NCI-H1092 (cell line): Measurements from ENCODE around the gene ACP2.
"Not testable (repeated sequence)": the region's sequence is repeated elsewhere in the genome, so short reads cannot be mapped to it uniquely, and the experiment has no call there.

Experiments
- DNase-seq: peaks from one replicate; lab custom pipeline; 2025; lab: John Stamatoyannopoulos, UW

ACP2 gene

DNA sequence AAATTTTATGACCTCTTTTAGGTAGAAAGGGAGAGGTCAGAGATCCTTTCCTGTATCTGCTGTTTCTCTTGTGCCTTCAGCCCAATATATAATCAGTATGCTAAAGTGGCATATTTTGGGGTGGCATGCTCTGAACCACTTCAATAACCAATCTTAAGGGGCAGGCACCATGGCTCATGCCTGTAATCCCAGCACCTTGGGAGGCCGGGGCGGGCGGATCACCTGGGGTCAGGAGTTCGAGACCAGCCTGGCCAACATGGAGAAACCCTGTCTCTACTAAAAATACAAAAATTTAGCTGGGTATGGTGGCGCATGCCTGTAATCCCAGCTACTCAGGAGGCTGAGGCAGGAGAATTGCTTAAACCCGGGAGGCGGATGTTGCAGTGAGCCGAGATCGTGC lies 50.5 kb downstream of the ACP2 start:
- DNase-seq, result not testable (repeated sequence)

DNA sequence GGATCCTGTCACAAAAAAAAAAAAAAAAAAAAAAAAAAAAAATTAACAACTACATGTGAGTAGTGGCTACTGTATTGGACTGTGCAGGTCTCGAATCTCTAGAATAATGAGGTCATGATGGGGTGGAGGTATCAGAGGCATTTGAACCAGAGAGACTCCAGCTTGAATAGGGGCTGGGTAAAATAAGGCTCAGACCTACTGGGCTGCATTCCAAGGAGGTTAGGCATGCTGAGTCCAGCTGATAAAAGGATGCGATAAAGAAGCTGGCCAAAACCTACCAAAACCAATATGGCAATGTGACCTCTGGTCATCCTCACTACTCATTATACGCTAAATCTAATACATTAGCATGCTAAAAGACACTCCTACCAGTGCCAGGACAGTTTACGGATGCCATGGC lies 56.5 kb downstream of the ACP2 start:
- no peak for DNase-seq

GRCh38 chr11:47191137-47191536 lies 57.5 kb downstream of the ACP2 start:
- DNase-seq, result not testable (repeated sequence)
